Erythroblast (primary cell): Measurements from ENCODE around the gene LRRFIP2.

Source experiments
- GATA1 ChIP-seq: IDR thresholded peaks from 2 replicates; pipeline ENCODE4 v1.6.1; 2011; ENCODE audit warnings: low read depth, mild to moderate bottlenecking, control low read depth, low read length, moderate library complexity
- POLR2A ChIP-seq: IDR thresholded peaks from 2 replicates; pipeline ENCODE4 v1.6.1; 2011; ENCODE audit warnings: mild to moderate bottlenecking, low read length

DNA sequence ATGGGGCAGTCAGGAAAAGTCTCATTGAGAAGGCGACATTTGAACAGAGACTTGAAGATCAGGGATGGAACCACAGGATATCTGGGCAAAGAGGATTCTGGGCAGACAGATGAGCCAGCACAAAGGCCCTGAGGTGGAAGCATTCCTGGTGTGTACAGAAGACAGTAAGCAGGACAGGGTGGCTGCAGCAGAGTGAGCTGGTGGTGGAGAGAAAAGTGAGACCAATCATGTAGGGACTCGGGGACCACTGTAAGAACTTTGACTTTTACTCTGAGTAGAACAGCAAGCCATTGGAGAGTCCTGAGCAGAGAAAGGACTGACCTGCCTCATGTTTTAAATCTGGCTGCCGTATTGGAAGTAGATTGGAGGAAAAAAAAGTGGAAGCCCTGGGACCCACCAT, 29.9 kb upstream of the LRRFIP2 start:
- TF ChIP-seq POLR2A (no peak), GATA1 (no peak)
